HepG2 (cell line): ENCODE measurements around the gene ANTKMT. TPM values are rescaled to one million over a fixed set of nuclear protein-coding genes. Genes with fewer than 3 reads are reported as not detected.

Experiments
- ARID3A ChIP-seq: IDR thresholded peaks from 2 replicates; pipeline ENCODE4 v1.6.1; 2012; ENCODE audit warnings: low read depth, low read length, improper control_type of control experiment
- HMGXB3 ChIP-seq: sonication (generic); formaldehyde crosslinking; IDR thresholded peaks from 2 replicates; pipeline ENCODE4 v1.4.0; 2020; ENCODE audit warnings: missing genetic modification reagents, borderline replicate concordance
- MAF1 ChIP-seq: sonication (generic); formaldehyde crosslinking; IDR thresholded peaks from 2 replicates; pipeline ENCODE4 v1.5.0; 2020; ENCODE audit warnings: missing genetic modification reagents, borderline replicate concordance
- MTA3 ChIP-seq: sonication (generic); formaldehyde crosslinking; IDR thresholded peaks from 2 replicates; pipeline ENCODE4 v1.4.0; 2020; ENCODE audit warnings: missing genetic modification reagents
- MXD4 ChIP-seq: IDR thresholded peaks from 2 replicates; pipeline ENCODE4 v1.6.1; 2016; ENCODE audit warnings: mild to moderate bottlenecking, missing biosample characterization, missing genetic modification reagents
- ONECUT2 ChIP-seq: sonication (generic); formaldehyde crosslinking; IDR thresholded peaks from 2 replicates; pipeline ENCODE4 v1.4.0; 2020; ENCODE audit warnings: missing genetic modification reagents
- PHF20 ChIP-seq: sonication (generic); formaldehyde crosslinking; IDR thresholded peaks from 2 replicates; pipeline ENCODE4 v1.5.0; 2020; ENCODE audit warnings: mild to moderate bottlenecking, missing genetic modification reagents
- RARA ChIP-seq: IDR thresholded peaks from 2 replicates; pipeline ENCODE4 v1.6.1; 2016; ENCODE audit warnings: missing genetic modification reagents, missing compliant biosample characterization
- SPEN ChIP-seq: sonication (generic); formaldehyde crosslinking; IDR thresholded peaks from 2 replicates; pipeline ENCODE4 v1.5.1; 2020; ENCODE audit warnings: low read depth, mild to moderate bottlenecking, missing genetic modification reagents
- ZMYM3 ChIP-seq: sonication (generic); formaldehyde crosslinking; IDR thresholded peaks from 2 replicates; pipeline ENCODE4 v1.5.1; 2020; ENCODE audit warnings: mild to moderate bottlenecking, missing genetic modification reagents
- ZNF446 ChIP-seq: sonication (generic); formaldehyde crosslinking; IDR thresholded peaks from 2 replicates; pipeline ENCODE4 v1.5.0; 2020; ENCODE audit warnings: mild to moderate bottlenecking, missing genetic modification reagents
- ZNF746 ChIP-seq: sonication (generic); formaldehyde crosslinking; IDR thresholded peaks from 2 replicates; pipeline ENCODE4 v1.8.0; 2022; ENCODE audit warnings: mild to moderate bottlenecking, missing genetic modification reagents
- ZNF850 ChIP-seq: sonication (generic); formaldehyde crosslinking; conservative IDR thresholded peaks from 2 replicates; pipeline ENCODE4 v1.9.0; 2021; ENCODE audit warnings: mild to moderate bottlenecking, missing genetic modification reagents
- ZSCAN31 ChIP-seq: sonication (generic); formaldehyde crosslinking; IDR thresholded peaks from 2 replicates; pipeline ENCODE4 v1.5.0; 2020; ENCODE audit warnings: low read depth, mild to moderate bottlenecking, missing genetic modification reagents
- polyA plus RNA-seq, 8 experiments: library from polyadenylated mRNA; depleted of rRNA in 3 of 8; stranded (reverse) in 7 of 8; unstranded in 1 of 8; fragments of >200 nt; fragmentation: Illumina TruSeq in 4 of 8; extraction: Trizol in 4 of 8; gene quantifications; 2 replicates each; pipeline versions ENCODE4 v1.2.1 to v1.2.3, GENCODE V29; 2011 to 2016; ENCODE audit warnings: low read depth in 4 of 8, missing spikeins in 1 of 8, mixed read lengths in 1 of 8; ENCODE audit not compliant: insufficient read depth in 1 of 8
- total RNA-seq, 5 experiments: library from RNA; depleted of rRNA; stranded (reverse); fragments of >200 nt; fragmentation: Illumina TruSeq; extraction: Trizol; gene quantifications; 2 replicates each; pipeline ENCODE4 v1.2.3, GENCODE V29; 2016; ENCODE audit warnings: low read depth in 1 of 5
- TF ChIP-seq, protein P1 (sequence below): IDR thresholded peaks from 2 replicates; pipeline ENCODE4 v1.6.1; 2012; ENCODE audit warnings: low read length, improper control_type of control experiment
- TF ChIP-seq, protein P2 (sequence below): sonication (generic); formaldehyde crosslinking; IDR thresholded peaks from 2 replicates; pipeline ENCODE4 v1.8.0; 2022; ENCODE audit warnings: missing genetic modification reagents, mild to moderate bottlenecking, moderate library complexity, borderline replicate concordance

Gene ANTKMT
- total and polyA plus RNA-seq, 2 of the 13 experiments (the other 11 are each of a cell fraction or from before 2014, with no cell fraction given), result 7.5 to 47.8 TPM

DNA sequence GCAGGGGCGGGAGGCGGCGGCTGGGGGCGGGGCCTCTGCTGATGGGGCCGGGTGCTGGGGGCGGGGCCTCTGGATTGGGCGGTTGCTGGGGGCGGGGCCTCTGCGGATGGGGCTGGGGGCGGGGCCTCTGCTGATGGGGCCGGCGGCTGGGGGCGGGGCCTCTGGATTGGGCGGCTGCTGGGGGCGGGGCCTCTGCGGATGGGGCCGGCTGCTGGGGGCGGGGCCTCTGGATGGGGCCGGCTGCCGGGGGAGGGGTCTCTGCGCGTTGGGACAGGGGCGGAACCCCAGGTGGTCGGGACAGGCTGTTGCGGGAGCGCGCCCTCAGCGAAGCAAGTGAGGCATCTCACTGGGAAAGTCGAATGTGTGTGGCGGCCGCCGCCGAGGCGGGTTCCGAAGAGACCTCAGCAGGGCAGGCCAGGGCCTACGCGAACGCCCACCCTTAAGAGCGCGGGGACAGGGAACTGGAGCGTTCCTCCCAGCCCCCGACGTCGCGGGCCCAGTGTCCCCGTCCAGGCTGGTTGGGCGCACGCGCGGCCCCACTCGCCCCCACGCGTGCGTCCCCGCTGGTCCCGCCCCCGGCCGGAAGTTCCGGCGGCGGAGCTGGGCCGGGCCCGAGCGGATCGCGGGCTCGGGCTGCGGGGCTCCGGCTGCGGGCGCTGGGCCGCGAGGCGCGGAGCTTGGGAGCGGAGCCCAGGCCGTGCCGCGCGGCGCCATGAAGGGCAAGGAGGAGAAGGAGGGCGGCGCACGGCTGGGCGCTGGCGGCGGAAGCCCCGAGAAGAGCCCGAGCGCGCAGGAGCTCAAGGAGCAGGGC is 40.9 kb upstream of the ANTKMT start, which contains the start of gene STUB1 (continued):
- TF ChIP-seq ZNF446 (CRISPR knock-in tag) (peak; percentile 19; the same call in 1 of the 2 replicates), PHF20 (CRISPR knock-in tag) (peak; percentile 63; the same call in 1 of the 2 replicates), ARID3A (no peak), ONECUT2 (CRISPR knock-in tag) (no peak), ZMYM3 (CRISPR knock-in tag) (no peak), ZNF746 (CRISPR knock-in tag) (peak; percentile 38; the same call in 1 of the 2 replicates), MXD4 (CRISPR knock-in tag) (no peak), RARA (no peak), HMGXB3 (CRISPR knock-in tag) (no peak), ZSCAN31 (CRISPR knock-in tag) (no peak), ZNF850 (CRISPR knock-in tag) (no peak), MAF1 (CRISPR knock-in tag) (no peak), MTA3 (CRISPR knock-in tag) (no peak), SPEN (peak; percentile 28)
- TF ChIP-seq, protein P1, sequence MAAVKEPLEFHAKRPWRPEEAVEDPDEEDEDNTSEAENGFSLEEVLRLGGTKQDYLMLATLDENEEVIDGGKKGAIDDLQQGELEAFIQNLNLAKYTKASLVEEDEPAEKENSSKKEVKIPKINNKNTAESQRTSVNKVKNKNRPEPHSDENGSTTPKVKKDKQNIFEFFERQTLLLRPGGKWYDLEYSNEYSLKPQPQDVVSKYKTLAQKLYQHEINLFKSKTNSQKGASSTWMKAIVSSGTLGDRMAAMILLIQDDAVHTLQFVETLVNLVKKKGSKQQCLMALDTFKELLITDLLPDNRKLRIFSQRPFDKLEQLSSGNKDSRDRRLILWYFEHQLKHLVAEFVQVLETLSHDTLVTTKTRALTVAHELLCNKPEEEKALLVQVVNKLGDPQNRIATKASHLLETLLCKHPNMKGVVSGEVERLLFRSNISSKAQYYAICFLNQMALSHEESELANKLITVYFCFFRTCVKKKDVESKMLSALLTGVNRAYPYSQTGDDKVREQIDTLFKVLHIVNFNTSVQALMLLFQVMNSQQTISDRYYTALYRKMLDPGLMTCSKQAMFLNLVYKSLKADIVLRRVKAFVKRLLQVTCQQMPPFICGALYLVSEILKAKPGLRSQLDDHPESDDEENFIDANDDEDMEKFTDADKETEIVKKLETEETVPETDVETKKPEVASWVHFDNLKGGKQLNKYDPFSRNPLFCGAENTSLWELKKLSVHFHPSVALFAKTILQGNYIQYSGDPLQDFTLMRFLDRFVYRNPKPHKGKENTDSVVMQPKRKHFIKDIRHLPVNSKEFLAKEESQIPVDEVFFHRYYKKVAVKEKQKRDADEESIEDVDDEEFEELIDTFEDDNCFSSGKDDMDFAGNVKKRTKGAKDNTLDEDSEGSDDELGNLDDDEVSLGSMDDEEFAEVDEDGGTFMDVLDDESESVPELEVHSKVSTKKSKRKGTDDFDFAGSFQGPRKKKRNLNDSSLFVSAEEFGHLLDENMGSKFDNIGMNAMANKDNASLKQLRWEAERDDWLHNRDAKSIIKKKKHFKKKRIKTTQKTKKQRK, result no peak
- TF ChIP-seq, protein P2, sequence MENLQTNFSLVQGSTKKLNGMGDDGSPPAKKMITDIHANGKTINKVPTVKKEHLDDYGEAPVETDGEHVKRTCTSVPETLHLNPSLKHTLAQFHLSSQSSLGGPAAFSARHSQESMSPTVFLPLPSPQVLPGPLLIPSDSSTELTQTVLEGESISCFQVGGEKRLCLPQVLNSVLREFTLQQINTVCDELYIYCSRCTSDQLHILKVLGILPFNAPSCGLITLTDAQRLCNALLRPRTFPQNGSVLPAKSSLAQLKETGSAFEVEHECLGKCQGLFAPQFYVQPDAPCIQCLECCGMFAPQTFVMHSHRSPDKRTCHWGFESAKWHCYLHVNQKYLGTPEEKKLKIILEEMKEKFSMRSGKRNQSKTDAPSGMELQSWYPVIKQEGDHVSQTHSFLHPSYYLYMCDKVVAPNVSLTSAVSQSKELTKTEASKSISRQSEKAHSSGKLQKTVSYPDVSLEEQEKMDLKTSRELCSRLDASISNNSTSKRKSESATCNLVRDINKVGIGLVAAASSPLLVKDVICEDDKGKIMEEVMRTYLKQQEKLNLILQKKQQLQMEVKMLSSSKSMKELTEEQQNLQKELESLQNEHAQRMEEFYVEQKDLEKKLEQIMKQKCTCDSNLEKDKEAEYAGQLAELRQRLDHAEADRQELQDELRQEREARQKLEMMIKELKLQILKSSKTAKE (CRISPR knock-in tag), result no peak
